Measurements from ENCODE around the gene STX1B.

- TF ChIP-seq CTCF (IDR thresholded peaks at IDR 0.05; ENCODE audit: low read length) = no peak
- no peak for TF ChIP-seq EZH2 (IDR thresholded peaks at IDR 0.05; ENCODE audit: borderline replicate concordance, low read length)
Observed at GRCh38 chr16:30980023-30980371, 30.4 kb downstream of the STX1B start.
